Measurements from ENCODE around the gene TRHDE.

DNA sequence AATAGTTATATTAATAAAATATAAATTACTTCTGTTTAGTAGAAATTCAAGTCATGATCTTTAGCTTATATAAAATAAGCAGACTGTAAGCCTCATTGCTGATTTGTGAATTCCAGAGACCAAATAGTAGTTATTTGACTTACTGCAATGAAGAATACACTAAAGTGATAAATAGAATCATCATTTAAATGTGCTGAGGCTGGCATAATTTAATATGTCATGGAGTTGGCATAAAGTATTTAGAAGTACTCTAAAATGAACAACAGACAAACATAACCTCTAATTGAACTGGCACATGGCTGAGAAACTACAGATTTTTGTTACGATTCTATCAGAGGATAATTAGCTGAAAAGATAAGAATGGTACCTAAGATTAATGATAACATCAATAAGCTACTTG lies 45.7 kb upstream of the TRHDE start:
- TF ChIP-seq CTCF (IDR thresholded peaks at IDR 0.05) (no peak), POLR2A (IDR thresholded peaks at IDR 0.05) (no peak)

Data from lower leg skin (tissue), 3 donors.